Stimulated activated CD8-positive, alpha-beta memory T cell treated with anti-CD3 and anti-CD28 coated beads, Interleukin-7, amount 100 ng/mL, for 48 hours (primary cell): Measurements from ENCODE around the gene ATXN10.

Experiments used
- DNase-seq, 2 donors: peaks; one replicate each; pipeline ENCODE4 v3.0.0-alpha.2; 2020; ENCODE audit warnings: low read depth in 1 of 2; ENCODE audit errors: extremely low read depth in 1 of 2

ATXN10 gene

DNA sequence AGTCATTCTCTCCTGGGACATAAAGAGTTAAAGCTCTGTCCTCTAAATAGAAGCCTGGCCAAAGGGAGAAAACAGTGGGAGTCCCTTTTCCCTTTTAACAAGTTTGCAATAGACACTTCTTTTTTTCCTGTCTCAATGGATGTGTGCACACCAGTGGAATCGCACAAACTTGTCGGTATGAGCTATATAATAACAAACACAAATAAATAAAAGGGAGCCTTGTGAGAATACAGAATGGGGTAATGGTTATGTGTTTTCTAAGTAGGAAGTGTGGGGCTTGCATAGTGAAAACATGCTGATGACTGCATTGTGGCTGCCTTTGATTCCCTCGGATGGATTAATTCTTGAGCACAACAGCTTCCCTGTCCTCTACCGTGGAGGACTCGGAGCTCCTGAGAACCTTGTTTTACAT, 173.4 kb downstream of the ATXN10 start:
- DNase-seq = no peak

DNA sequence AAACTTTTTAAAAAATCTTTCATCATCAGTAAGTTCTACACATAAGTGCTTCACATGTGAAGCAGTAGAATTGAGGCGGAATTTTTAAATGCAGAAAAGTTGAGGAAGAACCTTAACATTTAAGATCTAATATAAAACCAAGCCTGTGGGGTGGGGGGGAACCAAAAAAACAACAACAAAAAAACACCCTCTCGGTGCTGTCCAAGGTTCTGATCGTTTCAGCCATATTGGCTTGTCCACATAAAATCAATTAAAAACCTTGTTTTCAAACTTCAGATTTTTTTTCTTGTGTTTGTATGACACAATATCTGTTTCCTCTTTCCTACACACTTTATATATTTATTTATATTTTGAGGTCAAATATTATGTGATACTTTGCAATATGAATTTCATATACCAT, 175.3 kb downstream of the ATXN10 start:
- no peak for DNase-seq

DNA sequence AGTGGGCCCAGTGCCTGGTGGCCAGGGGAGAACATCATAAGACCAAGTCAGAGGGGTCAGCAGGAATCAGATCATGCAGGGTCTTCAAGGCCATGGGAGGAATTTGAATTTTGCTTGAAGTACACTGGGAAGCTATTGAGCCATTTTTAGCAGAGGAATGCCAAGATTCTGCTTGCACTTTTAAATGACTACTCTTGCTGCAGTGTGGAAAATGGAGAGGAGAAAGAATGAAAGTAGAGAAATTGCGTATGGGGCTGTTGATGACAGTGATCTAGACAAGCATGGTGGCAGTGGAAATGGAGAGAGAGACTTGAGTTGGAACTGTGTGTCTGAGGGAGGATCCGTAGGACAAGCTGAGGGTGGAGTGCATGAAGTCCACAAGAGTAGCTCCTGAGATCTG, 177.3 kb downstream of the ATXN10 start:
- no peak for DNase-seq

DNA sequence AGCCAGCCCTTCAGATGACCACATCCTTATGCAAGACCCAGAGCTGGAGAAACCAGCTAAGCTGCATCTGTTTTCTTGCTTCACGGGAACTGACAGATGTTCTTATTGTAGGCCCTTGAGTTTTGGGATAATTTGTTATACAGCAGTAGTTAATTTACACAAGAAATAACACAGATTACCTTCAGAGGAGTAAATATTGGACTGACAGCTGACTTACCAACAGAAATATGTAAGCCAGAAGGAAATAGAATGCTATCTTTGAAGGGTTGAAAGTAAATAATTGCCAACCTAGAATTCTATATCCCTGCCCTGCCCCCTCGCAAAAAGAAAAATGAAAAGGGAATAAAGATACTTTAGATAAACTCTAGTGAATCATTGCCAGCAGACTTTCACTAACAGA, 181.2 kb downstream of the ATXN10 start:
- DNase-seq = no peak

DNA sequence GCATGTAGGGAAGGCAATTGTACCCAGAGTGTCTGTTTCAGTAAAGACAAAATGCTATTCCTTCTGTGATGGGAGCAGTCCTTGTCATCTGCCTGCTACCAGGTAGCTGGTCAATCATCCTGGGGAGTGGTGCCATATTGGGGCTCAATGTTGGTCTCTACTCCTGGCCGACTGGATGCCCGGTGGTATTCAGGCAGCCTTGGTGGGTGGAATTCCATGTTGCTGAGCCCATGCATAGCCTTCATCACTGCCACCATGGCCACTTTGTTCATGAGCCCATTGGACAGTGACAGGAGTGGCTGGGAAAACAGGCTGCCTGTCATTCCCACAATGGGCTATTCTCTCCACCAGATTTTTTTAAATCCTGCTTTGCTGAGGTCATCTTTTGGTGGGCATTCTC, 184.3 kb downstream of the ATXN10 start:
- DNase-seq = no peak

DNA sequence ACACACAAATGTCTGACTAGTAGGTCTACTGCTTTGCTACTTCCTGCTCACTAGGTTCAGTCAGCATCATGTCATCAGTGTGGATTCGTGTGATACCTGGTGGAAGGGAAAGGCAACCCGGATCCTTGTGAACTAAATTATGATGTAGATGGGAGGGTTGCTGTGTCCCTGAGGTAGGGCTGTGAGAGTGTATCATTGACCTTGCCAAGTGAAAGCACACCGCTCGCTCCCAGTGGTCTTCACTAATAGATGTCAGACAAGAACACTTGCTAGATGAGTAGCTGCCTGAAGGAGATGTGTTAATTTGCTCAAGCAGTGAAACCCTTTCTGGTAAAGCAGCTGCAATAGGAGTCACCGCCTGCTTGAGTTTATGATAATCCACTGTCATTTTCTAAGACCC, 185.9 kb downstream of the ATXN10 start:
- no peak for DNase-seq

DNA sequence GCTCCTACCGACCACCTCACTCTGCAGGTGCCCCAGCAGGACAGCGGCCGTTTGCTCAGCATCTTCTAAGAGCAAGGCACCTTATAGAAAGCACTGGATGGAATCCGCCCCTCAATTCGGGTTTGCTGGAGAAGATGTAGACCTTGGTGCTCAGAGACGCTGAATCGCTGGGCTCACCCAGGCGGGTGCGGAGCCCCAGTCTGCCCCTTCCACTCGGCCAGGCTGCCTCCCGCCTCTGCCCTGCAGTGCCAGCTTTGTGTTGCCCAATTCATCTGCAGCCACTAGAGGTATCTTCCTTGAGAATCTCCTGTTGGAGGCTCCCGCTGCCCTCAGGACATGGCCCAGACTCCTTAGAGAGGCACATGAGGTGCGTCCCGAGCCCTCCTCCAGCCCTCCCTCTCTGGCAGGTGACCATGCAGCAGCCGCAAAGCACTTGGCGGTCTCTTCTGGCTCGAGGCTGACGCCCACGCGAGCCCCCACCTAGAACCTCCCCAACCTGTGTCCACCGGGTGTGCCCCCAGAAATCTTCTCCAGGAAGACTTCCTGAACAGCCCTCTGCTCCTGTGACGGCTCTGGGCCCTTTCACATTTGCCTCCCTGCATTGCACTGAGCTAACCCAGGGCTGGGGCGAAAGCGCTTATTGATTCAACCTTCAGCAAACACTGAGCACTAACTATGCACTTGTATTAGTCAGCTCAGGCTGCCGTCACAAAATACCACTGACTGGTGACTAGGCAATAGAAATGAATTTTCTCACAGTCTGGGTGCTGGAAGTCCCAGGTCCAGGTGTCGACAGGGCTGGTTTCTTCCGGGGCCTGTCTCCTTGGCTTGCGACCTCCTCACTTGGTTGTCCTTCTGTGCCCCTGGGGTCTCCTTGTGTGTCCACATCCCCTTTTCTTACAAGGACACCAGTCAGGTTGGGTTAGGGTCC, 187.9 kb downstream of the ATXN10 start:
- no peak for DNase-seq

DNA sequence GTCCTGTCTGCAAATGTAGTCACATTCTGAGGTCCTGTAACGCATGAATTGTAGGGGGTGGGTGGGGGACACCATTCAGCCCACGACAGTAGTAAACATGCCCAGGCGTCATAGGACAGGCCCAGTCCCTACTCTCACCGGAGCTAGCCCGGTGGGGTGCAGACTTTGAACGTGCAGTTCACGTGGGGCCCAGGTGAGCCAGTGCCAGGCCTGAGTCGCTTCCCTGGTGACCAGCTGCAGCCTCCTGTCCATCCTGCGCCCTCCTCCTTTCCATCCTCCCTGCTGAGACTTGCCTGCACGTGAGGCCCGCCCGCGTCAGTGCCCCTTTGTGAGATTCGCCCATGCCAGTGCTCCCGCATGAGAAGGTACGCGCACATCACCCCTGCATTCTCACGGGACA, 188.6 kb downstream of the ATXN10 start:
- no peak for DNase-seq

DNA sequence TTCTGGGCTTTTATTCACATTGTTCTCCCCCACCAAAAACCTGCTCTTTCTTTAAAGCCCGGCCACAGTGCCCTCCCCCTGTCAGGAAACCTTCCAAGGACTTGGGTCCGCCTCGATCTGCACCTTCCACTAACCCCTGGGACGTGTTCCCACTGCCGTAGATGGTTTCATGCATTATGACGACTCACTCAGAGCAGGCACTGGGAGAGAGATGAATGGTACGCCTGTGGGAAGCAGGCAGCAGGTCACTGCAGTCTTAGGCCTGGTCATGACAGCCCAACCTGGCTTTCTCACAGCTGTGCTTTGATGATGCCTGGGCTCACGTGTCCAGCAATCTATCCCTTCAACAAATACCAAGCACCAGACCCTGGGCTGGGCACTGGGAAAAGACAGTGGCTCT, 189.6 kb downstream of the ATXN10 start:
- DNase-seq = no peak

DNA sequence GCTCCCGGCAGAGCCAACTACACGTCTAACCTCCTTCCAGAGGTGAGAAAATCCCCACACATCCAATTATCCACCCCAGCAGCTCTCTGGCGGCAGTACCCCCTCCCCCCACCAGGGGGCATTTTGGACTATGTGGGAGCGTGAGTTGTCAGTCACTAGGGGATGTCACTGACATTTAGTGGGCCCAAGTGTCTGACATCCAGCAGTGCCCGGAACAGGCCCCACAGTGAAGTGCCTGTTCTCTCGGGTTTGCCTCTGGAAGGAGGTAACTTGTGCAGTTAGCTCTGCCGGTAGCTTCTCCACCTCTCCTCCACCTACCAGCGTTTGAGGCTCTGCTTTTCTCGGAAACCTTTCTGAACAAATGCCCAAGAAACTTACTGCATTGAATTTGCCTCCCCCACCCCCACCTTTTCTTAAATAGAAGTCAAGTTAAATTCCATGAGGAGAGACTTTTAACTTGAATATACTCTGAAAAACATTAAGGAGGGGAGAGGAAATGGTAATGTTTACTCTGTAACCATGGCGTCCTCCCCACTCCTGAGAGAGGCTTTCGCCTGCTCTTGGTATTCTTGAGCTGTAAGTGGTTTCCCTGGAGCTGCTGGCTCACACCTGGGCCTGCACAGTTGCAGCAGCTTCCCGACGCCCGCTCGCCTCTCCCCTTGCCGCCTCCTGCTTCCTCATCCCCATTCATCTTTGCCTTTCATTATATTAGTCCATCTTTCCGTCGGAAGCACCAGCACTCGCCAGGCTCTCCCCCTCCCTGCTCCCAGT, 192.5 kb downstream of the ATXN10 start:
- DNase-seq = peak; percentile 46 to 57

DNA sequence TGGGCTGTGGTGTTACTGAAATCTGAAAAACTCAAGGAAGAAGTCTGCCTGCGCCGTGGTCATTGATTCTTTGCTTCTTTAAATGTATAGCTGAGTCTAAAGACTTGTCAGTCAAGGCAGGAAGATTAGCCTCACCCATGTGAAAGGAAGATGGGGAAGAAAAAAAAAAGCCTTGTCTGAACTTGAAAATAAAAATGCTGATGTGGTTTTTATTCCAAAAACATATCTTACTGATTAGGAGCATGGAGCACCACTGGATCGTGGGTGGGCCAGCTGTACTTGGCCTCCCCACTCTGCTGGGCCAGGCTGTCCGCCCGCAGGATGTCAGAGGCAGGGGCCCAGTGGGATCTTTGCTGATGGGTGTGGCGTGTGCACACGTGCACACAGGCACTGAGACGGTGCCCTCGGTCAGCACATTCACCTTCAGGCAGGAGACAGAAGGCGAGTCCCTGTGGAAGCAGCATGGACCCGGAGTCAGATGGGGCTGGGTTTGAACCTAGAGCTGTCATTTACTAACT, 193.4 kb downstream of the ATXN10 start:
- DNase-seq = no peak

DNA sequence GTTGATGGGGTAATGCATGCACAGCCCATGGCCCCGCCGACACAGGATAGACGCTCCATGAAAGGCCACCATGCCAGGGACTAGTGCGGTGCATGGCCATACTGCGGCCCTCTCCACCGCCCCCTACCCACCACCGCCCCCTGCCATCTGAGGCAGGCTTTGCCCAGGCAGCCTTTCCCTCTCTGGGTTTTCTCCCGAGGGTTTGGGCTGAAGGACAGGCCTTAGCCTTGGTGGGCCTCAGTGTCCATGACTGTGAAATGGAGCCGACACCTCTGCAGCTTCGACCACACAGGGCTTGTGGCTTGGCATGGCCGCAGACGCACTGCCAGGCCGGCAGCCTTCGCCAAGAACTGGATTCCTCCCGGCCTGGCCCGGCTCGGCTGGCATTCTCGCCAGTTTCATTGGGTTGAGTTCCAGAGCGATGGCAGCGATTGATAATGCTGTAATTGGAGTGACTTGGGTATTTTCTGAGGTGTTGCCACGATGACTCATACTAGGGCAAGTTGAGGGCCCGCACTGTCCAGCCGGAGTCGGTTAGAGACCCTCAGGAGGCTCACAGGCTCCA, 194.0 kb downstream of the ATXN10 start:
- no peak for DNase-seq

DNA sequence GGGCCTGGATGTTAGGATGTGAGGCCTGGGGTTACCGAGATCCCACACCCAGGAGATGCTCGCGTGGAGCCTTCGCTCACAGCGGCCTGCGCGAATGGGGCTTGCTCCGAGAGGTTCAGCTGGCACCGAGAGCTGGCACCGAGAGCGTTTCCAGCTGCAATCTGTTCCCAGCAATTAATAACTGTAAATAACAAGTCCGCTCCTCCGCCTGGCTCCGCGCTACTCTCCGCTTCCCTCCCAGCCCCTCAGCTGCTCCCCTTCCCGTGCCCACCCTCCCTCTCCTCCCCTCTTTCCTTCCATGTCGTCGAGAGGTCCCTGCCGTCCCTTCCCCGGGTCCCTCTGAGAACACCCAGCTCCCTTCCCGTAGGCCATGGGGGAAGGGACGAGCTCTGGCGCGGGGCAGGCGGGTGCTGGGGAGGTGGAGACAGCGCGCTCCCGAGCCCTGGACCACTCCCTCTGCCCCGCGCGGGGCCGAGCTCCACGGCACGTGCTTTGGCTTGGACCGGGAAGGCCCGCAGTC, 194.6 kb downstream of the ATXN10 start:
- no peak for DNase-seq

DNA sequence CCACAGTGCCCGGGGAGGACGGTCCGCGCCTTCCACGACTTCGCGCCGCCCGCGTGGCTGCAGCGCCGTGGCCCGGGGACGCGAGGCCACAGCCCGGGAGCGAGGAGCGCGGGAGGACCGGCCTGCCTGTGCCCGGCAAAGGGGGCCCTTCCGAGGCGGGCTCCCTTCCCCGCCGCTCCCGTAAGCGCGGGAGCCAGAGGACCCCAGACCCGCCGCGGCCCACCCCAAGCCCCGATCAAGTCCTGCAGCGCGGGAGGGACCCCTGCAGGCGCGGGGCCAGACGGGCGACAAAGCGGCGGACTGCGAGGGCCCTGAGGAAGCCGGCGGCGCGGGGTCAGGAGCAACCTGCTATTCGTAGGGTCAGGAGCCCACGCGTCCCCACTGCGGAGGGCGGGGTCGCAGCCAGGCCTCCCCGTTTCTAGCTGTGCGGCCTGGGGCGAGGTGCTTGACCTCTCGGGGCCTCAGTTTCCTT, 195.0 kb downstream of the ATXN10 start:
- DNase-seq = no peak

DNA sequence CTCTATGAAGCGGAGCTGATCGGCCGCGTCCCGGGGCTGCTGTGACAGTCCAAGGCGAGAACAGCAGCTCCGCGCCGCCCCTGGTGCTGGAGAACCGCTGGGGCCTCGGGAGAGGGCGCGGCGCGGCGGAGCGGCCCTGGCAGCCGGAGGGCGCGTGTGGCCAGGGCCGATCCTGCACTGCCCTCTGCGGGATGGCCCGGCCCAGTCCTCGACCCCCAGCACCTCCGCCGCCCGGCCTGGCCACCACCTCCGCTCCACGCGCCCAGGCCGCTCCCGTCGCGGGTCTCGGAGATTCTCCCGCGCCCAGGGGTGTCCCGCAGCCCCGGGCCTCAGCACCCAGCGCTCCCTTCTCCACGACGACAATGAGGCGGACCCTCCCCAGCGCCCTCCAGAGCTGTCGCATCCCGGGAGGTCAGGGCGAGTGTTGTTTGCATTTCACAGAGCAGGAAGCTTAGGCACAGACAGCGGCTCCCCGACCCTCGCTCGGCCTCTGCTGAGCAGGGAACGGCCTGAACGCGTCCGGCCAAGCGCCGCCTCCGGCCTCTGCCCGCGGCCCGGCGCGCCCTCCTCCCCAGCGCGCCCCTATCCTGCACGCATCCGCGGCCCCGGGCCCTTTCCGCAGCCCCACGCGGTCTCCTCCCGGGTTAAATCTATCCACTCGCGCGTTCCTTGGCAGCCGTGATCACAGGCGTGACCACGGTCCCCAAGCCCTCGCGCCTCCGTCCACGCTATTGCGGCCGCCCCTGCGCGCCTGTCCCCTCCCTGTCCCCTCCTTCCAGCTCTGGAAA, 195.7 kb downstream of the ATXN10 start:
- no peak for DNase-seq

DNA sequence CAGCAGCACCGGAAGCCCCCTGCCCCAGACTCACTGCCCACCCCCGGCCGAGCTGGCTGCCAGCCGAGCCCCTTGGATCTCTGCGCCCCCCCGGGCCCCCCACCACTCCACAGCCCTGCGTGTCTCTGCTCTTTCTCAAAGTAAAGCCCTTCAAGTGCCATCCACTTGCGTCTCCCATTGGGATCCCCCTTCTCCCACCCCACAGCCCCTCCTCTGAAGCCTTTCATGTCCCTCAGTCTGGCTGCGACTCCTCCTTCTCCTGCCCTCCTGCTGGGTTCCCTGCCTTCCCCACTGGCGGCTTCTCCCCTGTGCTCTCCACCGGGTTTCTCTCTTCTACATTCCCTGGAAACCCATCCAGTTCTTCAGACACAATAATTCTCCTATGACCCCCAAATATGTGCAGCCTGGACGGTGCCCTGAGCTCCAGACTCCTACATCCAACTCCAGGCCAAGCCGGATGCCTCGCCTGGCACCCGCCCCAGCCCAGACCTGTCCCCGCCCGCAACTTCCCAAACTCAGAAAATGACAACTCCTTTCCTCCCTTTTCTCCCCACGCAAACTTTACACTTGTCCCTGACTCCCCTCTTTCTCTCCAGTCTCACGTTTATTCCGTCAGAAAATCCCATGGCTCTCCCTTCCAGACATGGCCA, 196.4 kb downstream of the ATXN10 start:
- no peak for DNase-seq

DNA sequence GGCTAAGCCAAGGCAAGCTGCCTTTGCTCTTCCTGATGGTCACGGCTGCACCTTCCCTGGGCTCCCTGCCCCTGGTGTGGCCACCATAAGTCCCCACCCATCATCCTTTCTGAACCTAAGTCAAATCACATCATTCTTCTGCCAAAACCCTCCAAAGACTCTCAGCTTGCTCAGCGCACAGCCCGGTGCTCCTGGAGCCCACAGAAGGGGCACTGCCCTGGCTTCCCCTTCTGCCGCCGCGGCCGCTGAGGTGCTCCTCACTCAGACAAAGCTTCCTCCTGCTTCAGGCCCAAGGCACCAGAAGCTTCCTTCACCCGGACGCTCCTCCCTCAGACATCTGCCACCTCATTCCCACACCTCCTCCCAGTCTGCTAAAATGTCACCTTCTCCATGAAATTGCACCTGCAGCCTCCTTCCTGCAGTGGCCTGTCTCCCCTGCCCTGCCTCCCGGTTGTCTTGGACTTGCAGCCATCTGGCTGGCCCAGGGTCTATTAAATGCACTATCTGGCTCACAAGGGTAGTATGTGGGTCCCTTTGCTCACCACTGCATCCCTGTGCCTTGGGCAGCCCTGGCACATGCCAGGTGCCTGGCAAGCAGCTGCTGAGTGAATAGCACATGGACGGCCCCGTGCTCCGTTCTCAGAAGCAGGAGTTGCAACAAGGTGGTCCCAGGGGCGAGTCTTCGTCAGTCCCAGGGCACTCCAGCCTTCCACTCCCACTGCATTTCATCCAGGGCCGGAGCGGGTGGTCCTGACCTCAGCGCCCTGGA, 197.1 kb downstream of the ATXN10 start:
- DNase-seq = no peak

DNA sequence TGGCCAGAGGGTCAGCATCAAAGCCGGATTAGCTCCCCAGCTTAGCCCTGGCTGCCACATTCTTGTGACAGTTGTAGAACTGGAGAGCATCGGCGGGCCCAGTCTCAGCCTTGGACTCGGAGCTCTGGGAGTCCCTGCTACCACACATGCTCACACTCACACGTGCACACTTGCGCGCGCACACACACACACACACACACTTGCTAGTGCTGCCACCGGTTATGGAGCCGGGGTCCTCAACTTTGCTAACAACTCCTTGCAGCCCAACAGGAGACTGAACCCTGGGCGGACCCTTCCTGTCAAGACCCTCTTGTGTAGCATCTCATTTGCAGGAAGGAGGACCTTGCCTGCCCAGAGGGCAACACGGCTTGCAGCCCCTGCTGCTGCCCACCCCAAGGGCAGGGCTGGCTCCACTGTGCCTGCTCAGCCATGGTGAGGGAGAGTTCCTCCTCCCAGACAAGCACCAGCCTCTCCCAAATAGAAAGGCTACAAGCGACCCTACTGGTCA, 197.8 kb downstream of the ATXN10 start:
- DNase-seq = no peak

DNA sequence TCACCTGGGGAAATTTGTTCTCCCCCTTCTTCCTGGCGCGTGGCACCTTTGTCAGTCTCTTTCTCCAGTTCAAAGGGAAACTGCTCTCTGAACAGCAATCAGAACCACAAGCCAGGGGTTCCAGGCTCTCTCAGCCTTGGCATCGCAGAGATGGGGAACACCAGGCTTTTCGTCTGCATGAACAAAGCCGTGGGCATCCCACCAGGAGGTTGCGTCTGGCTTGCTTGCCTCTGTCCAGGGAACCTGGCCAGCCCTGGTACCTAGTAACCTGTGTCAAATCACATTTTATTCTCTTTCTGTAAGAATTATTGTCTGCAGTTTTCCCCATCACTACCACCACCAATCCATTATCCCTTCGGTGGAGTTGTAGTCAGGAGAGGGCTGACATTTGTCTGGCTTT, 198.4 kb downstream of the ATXN10 start:
- DNase-seq = no peak
